Liver (tissue), 3 donors: ENCODE measurements around the gene DMD.

Source experiments
- ATF3 ChIP-seq: IDR thresholded peaks from 2 replicates; pipeline ENCODE4 v1.6.1; 2016; ENCODE audit warnings: antibody characterized with exemption
- GABPA ChIP-seq, 2 donors: IDR thresholded peaks in 1 of 2; conservative IDR thresholded peaks in 1 of 2; 2 replicates each; pipeline ENCODE4 v1.6.1; 2016; ENCODE audit warnings: antibody characterized with exemption in 2 of 2, mild to moderate bottlenecking in 1 of 2, moderate library complexity in 1 of 2
- JUND ChIP-seq, 2 donors: IDR thresholded peaks; 2 replicates each; pipeline ENCODE4 v1.6.1; 2016; ENCODE audit warnings: antibody characterized with exemption in 2 of 2
- MAX ChIP-seq: IDR thresholded peaks from 2 replicates; pipeline ENCODE4 v1.6.1; 2016; ENCODE audit warnings: antibody characterized with exemption
- RAD21 ChIP-seq, 2 donors: IDR thresholded peaks; 2 replicates each; pipeline ENCODE4 v1.6.1; 2016; ENCODE audit warnings: antibody characterized with exemption in 2 of 2, mild to moderate bottlenecking in 2 of 2
- TAF1 ChIP-seq: conservative IDR thresholded peaks from 2 replicates; pipeline ENCODE4 v1.6.1; 2016; ENCODE audit warnings: antibody characterized with exemption, mild to moderate bottlenecking
- TF ChIP-seq, protein P1 (sequence below): fragments of 150-350 bp; IDR thresholded peaks from 2 replicates; pipeline ENCODE4 v1.5.1; 2017; ENCODE audit warnings: improper control_type of control experiment, low read depth, low read length; ENCODE audit not compliant: missing input control
- TF ChIP-seq, protein P2 (sequence below): IDR thresholded peaks from 2 replicates; pipeline ENCODE4 v1.6.1; 2016; ENCODE audit warnings: antibody characterized with exemption, mild to moderate bottlenecking
- donor health status: healthy.
- donor health status: healthy.

DNA sequence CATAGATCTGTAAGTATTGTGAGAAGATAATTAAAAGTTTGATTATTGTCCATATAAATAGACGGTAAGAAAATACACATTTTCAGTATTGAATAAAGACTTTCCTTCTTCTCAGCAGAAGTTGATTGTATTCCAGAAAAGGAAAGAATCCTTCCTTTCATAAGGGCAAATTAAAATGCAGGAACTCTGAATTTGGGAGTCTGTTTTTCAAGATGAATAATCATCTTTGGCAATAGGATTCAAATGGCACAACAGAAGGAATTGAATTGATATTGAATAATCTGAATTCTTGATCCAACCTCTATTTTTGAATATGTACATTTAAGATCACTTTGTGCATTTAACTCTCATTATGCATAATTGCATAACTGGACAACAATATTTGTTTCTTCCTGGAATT, 149.3 kb downstream of the DMD start:
- TF ChIP-seq TAF1 (no peak), ATF3 (no peak), RAD21 (IDR thresholded peaks at IDR 0.05) (no peak), MAX (no peak), JUND (IDR thresholded peaks at IDR 0.05) (no peak), GABPA (IDR thresholded peaks at IDR 0.05 in 1 of 2, conservative IDR thresholded peaks at IDR 0.05 in 1 of 2) (no peak)
- TF ChIP-seq, protein P1, sequence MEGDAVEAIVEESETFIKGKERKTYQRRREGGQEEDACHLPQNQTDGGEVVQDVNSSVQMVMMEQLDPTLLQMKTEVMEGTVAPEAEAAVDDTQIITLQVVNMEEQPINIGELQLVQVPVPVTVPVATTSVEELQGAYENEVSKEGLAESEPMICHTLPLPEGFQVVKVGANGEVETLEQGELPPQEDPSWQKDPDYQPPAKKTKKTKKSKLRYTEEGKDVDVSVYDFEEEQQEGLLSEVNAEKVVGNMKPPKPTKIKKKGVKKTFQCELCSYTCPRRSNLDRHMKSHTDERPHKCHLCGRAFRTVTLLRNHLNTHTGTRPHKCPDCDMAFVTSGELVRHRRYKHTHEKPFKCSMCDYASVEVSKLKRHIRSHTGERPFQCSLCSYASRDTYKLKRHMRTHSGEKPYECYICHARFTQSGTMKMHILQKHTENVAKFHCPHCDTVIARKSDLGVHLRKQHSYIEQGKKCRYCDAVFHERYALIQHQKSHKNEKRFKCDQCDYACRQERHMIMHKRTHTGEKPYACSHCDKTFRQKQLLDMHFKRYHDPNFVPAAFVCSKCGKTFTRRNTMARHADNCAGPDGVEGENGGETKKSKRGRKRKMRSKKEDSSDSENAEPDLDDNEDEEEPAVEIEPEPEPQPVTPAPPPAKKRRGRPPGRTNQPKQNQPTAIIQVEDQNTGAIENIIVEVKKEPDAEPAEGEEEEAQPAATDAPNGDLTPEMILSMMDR: no peak
- TF ChIP-seq, protein P2, sequence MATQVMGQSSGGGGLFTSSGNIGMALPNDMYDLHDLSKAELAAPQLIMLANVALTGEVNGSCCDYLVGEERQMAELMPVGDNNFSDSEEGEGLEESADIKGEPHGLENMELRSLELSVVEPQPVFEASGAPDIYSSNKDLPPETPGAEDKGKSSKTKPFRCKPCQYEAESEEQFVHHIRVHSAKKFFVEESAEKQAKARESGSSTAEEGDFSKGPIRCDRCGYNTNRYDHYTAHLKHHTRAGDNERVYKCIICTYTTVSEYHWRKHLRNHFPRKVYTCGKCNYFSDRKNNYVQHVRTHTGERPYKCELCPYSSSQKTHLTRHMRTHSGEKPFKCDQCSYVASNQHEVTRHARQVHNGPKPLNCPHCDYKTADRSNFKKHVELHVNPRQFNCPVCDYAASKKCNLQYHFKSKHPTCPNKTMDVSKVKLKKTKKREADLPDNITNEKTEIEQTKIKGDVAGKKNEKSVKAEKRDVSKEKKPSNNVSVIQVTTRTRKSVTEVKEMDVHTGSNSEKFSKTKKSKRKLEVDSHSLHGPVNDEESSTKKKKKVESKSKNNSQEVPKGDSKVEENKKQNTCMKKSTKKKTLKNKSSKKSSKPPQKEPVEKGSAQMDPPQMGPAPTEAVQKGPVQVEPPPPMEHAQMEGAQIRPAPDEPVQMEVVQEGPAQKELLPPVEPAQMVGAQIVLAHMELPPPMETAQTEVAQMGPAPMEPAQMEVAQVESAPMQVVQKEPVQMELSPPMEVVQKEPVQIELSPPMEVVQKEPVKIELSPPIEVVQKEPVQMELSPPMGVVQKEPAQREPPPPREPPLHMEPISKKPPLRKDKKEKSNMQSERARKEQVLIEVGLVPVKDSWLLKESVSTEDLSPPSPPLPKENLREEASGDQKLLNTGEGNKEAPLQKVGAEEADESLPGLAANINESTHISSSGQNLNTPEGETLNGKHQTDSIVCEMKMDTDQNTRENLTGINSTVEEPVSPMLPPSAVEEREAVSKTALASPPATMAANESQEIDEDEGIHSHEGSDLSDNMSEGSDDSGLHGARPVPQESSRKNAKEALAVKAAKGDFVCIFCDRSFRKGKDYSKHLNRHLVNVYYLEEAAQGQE: no peak
